Eye (tissue), 1 donor: ENCODE results near the gene TLX2.
"Not testable (repeated sequence)": the region's sequence is repeated elsewhere in the genome, so short reads cannot be mapped to it uniquely, and the experiment has no call there.

ENCODE experiments used
- DNase-seq: peaks from one replicate; pipeline ENCODE4 v3.0.0-alpha.2; 2015

The TLX2 gene

GRCh38 chr2:74558284-74559230 is 44.3 kb downstream of the TLX2 start:
- DNase-seq = no peak

GRCh38 chr2:74559912-74560311 is 45.7 kb downstream of the TLX2 start:
- DNase-seq = no peak

GRCh38 chr2:74560591-74560990 is 46.3 kb downstream of the TLX2 start:
- DNase-seq = no peak

- not testable (repeated sequence) for DNase-seq
These were observed 46.8 kb downstream of the TLX2 start for GRCh38 chr2:74561022-74561421.

- no peak for DNase-seq
These were observed 48.0 kb downstream of the TLX2 start for GRCh38 chr2:74562126-74562775.

- no peak for DNase-seq
These were observed 50.0 kb downstream of the TLX2 start for GRCh38 chr2:74564222-74564621.

- no peak for DNase-seq
These were observed 52.0 kb downstream of the TLX2 start for GRCh38 chr2:74566076-74566753.

- DNase-seq = no peak
These were observed 52.5 kb downstream of the TLX2 start for GRCh38 chr2:74566754-74567085.
